Measurements from ENCODE around the gene WSB2.
A peak's percentile ranks its signal among the peaks of the same experiment; 100 is the strongest.

The WSB2 gene

DNA sequence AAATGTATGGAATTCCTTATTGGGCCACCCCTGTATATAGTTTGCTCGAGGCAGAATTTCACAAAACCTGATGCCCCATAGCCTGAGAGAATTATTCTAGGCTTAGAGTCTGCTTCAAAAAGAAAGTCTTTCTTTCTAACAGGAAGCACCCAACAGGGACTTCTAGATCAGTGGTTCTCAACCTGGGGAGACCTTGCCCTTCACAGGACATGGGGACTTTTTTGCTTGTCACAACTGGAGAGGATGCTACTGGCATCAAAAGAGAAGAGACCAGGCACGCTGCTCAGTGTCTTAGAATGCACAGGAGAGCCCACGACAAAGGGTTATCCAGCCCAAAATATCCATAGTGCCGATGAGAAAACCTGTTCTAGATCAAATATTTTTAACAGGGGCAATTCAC is 18.9 kb downstream of the WSB2 start:
- H3K27ac Mint-ChIP-seq (ENCODE audit: low read depth) = no peak overlapping the region
- DNase-seq (ENCODE audit: low spot score in 2 of 2) = no peak
- peaks cover 43% of the 10 kb centered on the region for H3K36me3 Mint-ChIP-seq (ENCODE audit: insufficient read depth)
- no peaks in the 10 kb centered on the region for H3K27me3 Mint-ChIP-seq
- ATAC-seq (replicated peaks; ENCODE audit: extremely low read depth, poor library complexity, severe bottlenecking) = no peak
- H3K9me3 Mint-ChIP-seq = no peaks in the 10 kb centered on the region
- no peak overlapping the region for H3K4me3 Mint-ChIP-seq
- peaks cover 8% of the 10 kb centered on the region for H3K4me1 Mint-ChIP-seq

DNA sequence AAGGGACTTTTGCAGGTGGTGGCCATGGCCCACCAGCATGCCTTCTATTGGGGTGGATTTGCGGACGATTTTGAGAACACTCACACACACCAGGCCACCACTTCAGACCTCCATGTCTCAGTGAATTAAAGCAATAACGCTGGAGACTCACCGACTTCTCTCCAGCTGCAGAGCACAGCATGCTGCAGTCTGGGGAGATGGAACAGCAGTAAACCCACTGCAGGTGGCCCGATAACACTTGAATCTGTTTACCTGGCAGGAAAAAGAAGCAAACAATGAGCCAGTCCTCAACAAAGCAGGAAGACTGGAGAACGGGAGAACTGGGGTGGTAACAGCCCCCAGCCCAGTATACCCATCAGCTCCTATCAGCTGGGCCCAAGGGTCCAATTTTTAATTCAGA is 22.8 kb downstream of the WSB2 start:
- Mint-ChIP-seq H3K36me3 (ENCODE audit: insufficient read depth) (peaks cover 57% of the 10 kb centered on the region), H3K4me1 (peaks cover 4% of the 10 kb centered on the region), H3K4me3 (no peak overlapping the region), H3K27ac (ENCODE audit: low read depth) (no peak overlapping the region), H3K27me3 (no peaks in the 10 kb centered on the region), H3K9me3 (no peaks in the 10 kb centered on the region)
- DNase-seq (ENCODE audit: low spot score in 2 of 2) (no peak), ATAC-seq (replicated peaks; ENCODE audit: extremely low read depth, poor library complexity, severe bottlenecking) (no peak)

DNA sequence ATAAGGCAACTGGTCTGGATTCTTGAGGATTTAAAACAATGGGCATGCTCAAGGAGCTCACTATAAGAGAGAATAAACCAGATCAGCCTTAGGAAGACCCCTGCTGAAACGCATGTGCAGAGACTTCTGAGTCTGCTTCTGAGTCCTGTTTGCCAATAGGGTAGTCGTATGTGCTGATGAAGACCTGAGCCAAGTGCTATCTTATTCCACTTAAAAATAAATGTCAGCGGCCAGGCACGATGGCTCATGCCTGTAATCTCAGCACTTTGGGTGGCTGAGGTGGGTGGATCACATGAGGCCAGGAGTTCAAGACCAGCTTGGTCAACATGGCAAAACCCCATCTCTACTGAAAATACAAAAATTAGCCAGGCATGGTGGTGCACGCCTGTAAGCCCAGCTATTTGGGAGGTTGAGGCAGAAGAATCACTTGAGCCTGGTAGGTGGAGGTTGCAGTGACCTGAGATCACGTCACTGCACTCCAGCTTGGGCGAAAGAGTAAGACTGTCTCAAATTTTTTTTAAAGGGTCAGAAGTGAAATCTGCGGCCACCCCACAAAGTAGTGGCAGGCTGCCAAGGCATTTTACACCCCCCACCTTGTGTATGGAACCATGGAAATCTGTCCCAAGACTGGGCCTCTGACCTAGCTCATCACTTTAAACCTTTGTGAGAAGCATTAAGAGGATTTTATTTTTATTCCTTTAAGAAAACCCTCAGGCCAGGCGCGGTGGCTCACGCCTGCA is 24.1 kb downstream of the WSB2 start:
- H3K36me3 Mint-ChIP-seq (ENCODE audit: insufficient read depth) = peaks cover 60% of the 10 kb centered on the region
- H3K4me1 Mint-ChIP-seq = peaks cover 4% of the 10 kb centered on the region
- H3K27me3 Mint-ChIP-seq = no peaks in the 10 kb centered on the region
- H3K27ac Mint-ChIP-seq (ENCODE audit: low read depth) = no peak overlapping the region
- DNase-seq (ENCODE audit: low spot score in 2 of 2) = no peak
- H3K4me3 Mint-ChIP-seq = no peak overlapping the region
- H3K9me3 Mint-ChIP-seq = no peaks in the 10 kb centered on the region
- ATAC-seq (replicated peaks; ENCODE audit: extremely low read depth, poor library complexity, severe bottlenecking) = no peak

DNA sequence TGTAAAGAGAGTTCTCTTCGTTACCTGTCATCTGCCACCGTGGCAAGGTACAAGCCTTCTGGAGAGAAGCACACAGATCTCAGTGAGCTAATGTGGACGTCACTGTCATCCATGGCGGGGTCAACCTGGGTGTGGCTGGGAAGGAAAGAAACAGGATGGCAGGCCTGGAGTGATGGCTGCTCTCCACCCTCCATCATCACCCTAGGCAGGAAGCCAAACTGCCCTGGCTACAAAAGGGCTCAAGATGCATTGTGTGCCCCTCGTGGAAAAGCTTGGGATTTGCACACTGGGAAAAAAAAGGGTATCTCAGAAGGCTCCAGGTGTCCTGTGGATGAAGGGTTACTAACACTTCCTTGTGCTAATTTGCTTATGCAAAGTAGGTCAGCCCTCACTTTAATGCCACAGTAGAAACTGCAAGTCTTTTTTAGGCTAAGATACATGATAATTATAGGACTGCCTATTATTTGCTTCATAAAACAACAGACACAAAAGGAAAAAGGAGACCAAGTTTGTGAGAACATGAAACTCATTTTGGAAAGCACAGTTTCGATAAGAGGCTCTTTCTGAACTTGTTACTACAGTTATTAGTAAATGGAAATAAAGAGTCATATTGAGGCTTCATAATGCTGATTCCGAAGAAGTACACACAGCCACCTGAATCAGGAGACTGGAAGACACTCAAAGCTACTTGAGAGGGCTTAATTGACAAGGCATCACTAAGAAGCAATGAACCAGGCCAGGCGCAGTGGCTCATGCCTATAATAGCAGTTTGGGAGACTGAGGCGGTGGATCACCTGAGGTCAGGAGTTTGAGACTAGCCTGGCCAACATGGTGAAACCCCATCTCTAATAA is 25.6 kb downstream of the WSB2 start:
- Mint-ChIP-seq H3K4me3 (no peak overlapping the region), H3K27me3 (no peaks in the 10 kb centered on the region), H3K9me3 (no peaks in the 10 kb centered on the region), H3K4me1 (no peaks in the 10 kb centered on the region), H3K27ac (ENCODE audit: low read depth) (peak overlapping the region; percentile 19), H3K36me3 (ENCODE audit: insufficient read depth) (peaks cover 58% of the 10 kb centered on the region)
- ATAC-seq (replicated peaks; ENCODE audit: extremely low read depth, poor library complexity, severe bottlenecking) = no peak
- DNase-seq (ENCODE audit: low spot score in 2 of 2) = no peak

DNA sequence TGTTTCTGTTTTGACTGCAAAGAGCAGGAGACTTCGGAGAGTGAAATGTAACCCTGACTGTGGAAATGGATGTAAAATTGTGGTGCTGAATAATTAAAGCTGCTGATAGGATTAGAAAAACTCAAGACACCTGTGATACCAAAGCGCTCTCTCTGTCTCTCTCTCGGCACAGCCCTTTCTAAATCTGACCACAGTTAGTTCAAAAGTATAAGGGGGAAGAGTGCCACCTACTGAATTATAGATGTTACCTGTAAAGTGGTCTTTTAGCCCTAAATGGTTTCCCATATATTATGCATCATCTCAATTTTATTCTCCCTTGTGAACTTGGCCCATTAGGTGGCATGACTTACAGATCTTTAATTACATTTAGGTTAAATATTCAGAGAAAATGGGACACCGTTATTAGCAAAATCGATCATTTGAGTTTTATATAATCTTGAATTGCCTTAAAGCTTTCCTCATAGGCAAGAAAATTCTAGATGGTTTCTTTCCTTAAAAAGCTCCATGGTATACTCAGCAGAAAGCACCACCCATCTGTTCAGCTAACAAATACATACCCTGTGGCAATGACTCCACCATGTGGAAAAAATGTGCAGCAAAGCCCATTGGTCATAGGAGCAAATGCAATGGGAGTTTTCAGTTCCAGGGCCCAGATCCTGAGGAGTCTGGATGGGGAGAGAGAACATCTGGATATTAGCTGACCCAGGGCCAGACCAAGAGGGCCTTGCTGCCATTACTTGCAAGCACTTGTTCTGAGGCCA is 26.4 kb downstream of the WSB2 start:
- no peaks in the 10 kb centered on the region for H3K4me1 Mint-ChIP-seq
- ATAC-seq (replicated peaks; ENCODE audit: extremely low read depth, poor library complexity, severe bottlenecking) (no peak), DNase-seq (ENCODE audit: low spot score in 2 of 2) (no peak)
- H3K27ac Mint-ChIP-seq (ENCODE audit: low read depth) = peak overlapping the region; percentile 19
- H3K9me3 Mint-ChIP-seq = no peaks in the 10 kb centered on the region
- H3K27me3 Mint-ChIP-seq = no peaks in the 10 kb centered on the region
- no peak overlapping the region for H3K4me3 Mint-ChIP-seq
- peaks cover 54% of the 10 kb centered on the region for H3K36me3 Mint-ChIP-seq (ENCODE audit: insufficient read depth)

DNA sequence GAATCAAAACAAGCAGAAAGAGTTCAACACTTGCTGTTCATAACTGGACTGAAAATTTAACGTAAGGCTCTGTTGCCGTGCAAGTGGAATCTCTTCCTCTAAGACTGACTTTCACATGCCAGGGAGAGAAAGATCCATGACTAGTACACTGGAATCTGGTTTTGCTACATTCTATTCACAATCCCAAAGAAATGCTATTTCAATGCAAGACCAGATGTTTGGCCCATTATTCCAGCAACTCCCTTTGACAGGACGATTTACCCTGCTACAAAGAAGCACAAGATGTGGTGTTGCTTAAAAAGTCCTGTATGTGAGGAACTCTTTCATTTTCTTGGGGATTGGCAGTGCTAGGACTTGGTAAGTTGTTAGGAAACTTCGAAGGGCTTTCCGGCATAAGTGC is 27.1 kb downstream of the WSB2 start:
- no peak overlapping the region for H3K4me3 Mint-ChIP-seq
- H3K27me3 Mint-ChIP-seq = no peaks in the 10 kb centered on the region
- ATAC-seq (replicated peaks; ENCODE audit: extremely low read depth, poor library complexity, severe bottlenecking) = no peak

DNA sequence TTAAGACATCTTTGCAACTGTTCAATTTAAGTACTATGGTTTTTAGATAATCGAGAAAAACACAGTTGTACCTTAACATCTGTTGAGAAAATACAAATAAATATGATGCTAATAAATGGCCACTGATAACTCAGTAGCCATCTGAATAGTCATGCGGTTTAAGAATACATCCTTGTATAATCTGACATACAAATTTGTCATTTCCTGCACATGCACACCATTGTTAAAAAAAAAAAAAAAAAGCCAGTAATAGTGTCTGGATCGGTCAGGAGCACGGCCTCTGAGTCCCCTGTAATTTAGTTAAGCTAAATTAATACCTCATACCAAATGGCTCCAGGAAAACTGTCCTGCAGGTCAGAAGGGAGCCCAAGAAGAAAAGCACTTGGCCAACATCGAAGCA is 27.7 kb downstream of the WSB2 start:
- ATAC-seq (replicated peaks; ENCODE audit: extremely low read depth, poor library complexity, severe bottlenecking) (no peak), DNase-seq (ENCODE audit: low spot score in 2 of 2) (no peak)
- Mint-ChIP-seq H3K9me3 (no peaks in the 10 kb centered on the region), H3K4me3 (no peak overlapping the region), H3K36me3 (ENCODE audit: insufficient read depth) (peaks cover 45% of the 10 kb centered on the region), H3K27me3 (no peaks in the 10 kb centered on the region), H3K27ac (ENCODE audit: low read depth) (no peak overlapping the region), H3K4me1 (no peaks in the 10 kb centered on the region)

More for the DNA sequence above, 27.1 kb downstream of the WSB2 start:
- H3K36me3 Mint-ChIP-seq (ENCODE audit: insufficient read depth) = peaks cover 49% of the 10 kb centered on the region
- DNase-seq (ENCODE audit: low spot score in 2 of 2) = no peak
- peak overlapping the region; percentile 19 for H3K27ac Mint-ChIP-seq (ENCODE audit: low read depth)
- H3K4me1 Mint-ChIP-seq = no peaks in the 10 kb centered on the region
- no peaks in the 10 kb centered on the region for H3K9me3 Mint-ChIP-seq

DNA sequence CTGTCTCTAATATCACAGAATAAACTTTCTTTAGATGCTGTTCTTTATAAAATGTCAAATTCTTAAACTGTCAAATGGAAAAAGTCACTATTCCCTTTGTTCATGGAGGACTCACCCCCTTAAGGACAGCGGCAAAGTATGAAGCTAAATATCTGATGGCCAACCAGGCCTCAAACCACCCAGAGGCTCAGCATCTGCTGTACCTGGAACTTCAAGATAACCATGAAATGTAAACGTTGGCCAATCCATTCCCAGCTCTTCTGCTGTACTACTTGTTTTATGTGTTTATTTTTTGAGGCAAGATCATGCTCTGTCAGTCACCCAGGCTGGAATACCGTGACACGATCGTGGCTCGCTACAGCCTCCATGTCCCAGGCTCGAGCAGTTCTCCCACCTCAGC is 28.8 kb downstream of the WSB2 start:
- Mint-ChIP-seq H3K4me1 (no peaks in the 10 kb centered on the region), H3K27me3 (no peaks in the 10 kb centered on the region), H3K27ac (ENCODE audit: low read depth) (no peak overlapping the region), H3K4me3 (no peak overlapping the region), H3K36me3 (ENCODE audit: insufficient read depth) (peaks cover 52% of the 10 kb centered on the region), H3K9me3 (no peaks in the 10 kb centered on the region)
- ATAC-seq (replicated peaks; ENCODE audit: extremely low read depth, poor library complexity, severe bottlenecking) (no peak), DNase-seq (ENCODE audit: low spot score in 2 of 2) (no peak)

DNA sequence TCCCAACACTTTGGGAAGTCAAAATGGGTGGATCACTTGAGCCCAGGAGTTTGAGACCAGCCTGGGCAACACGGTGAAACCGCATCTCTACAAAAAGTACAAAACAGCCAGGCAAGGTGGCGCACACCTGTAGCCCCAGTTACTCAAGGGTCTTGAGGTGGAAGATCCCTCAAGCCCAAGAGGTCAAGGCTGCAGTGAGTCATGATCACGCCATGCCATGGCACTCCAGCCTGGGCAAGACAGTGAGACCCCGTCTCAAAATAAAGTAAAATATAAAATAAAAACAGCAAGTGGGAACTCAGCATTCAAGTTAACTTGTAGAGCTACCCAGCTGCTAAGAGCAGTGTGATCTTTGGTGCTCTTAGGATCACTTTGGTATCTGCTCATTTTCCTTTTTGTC is 31.8 kb downstream of the WSB2 start:
- DNase-seq (ENCODE audit: low spot score in 2 of 2) (no peak), ATAC-seq (replicated peaks; ENCODE audit: extremely low read depth, poor library complexity, severe bottlenecking) (no peak)
- no peak overlapping the region for H3K27ac Mint-ChIP-seq (ENCODE audit: low read depth)
- H3K4me1 Mint-ChIP-seq = no peaks in the 10 kb centered on the region
- H3K36me3 Mint-ChIP-seq (ENCODE audit: insufficient read depth) = peaks cover 56% of the 10 kb centered on the region
- no peaks in the 10 kb centered on the region for H3K27me3 Mint-ChIP-seq
- H3K9me3 Mint-ChIP-seq = no peaks in the 10 kb centered on the region
- H3K4me3 Mint-ChIP-seq = no peak overlapping the region

DNA sequence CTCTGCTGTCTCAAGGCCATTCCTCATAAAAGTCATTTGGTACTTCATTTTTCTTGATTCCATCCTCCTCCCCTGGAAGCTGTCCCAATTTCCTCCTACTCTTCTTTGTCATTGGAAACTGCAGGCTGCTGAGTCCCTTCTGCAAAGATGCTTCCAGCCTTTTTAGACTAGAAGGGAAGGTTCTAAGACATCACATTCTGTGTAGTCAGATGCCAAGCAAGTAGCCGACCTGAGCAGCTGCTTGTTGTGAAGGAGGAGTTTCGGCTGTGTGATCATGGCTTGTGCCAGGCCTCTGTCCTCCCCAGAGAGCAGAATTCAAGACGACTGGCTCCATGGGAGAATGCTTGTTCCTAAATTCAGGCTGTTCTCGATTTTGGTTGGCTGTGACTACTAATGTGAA is 35.8 kb downstream of the WSB2 start:
- no peaks in the 10 kb centered on the region for H3K9me3 Mint-ChIP-seq
- ATAC-seq (replicated peaks; ENCODE audit: extremely low read depth, poor library complexity, severe bottlenecking) (no peak), DNase-seq (ENCODE audit: low spot score in 2 of 2) (no peak)
- no peaks in the 10 kb centered on the region for H3K4me1 Mint-ChIP-seq
- peaks cover 47% of the 10 kb centered on the region for H3K36me3 Mint-ChIP-seq (ENCODE audit: insufficient read depth)
- no peak overlapping the region for H3K27ac Mint-ChIP-seq (ENCODE audit: low read depth)
- no peak overlapping the region for H3K4me3 Mint-ChIP-seq
- H3K27me3 Mint-ChIP-seq = no peaks in the 10 kb centered on the region

DNA sequence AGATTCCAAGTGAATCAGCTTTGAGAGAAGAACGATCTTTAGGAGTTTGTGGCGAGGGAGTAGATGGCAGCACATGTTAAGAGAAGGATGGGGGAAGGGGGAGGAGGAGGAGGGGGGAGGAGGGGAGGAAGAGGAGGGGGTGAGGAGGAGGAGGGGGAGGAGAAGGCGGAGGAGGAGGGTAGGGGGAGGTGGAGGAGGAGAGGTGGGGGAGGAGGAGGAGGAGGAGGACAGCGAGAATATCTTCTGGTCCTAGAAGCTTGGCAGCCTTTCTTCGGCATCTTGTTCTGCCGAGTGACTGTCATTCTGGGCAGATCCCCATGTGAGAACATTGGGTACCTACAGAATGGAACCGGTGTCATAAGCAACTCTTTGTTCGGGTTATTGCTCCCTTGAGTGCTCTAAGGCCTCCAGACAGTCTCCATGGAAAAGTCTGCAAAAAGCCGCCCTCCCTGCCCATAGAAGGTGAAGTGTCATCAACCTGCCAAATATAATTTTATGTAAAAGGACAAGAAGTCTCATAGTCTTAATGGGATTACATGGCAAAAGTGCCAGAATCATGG is 37.6 kb downstream of the WSB2 start:
- DNase-seq (ENCODE audit: low spot score in 2 of 2) (no peak), ATAC-seq (replicated peaks; ENCODE audit: extremely low read depth, poor library complexity, severe bottlenecking) (no peak)
- H3K27me3 Mint-ChIP-seq = no peaks in the 10 kb centered on the region
- peaks cover 50% of the 10 kb centered on the region for H3K36me3 Mint-ChIP-seq (ENCODE audit: insufficient read depth)
- H3K27ac Mint-ChIP-seq (ENCODE audit: low read depth) = no peak overlapping the region
- H3K4me3 Mint-ChIP-seq = no peak overlapping the region
- no peaks in the 10 kb centered on the region for H3K4me1 Mint-ChIP-seq
- no peaks in the 10 kb centered on the region for H3K9me3 Mint-ChIP-seq

DNA sequence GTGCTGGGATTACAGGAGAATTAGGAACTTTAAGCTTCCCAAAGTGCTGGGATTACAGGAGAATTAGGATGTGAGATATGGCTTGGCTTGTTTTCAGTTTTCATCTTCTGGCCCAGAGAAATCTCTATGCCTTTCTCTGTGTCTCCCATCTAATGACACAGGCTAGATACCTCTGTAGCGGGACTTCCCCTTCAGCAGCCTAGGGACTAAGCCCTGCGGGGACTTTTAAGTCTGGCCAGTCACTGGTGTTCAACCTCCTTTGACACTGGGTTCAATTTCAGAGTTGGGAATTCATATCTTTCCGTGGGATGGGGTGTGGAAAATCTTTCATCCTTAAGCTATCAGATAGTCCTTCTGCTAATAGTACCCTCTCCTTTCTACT is 38.3 kb downstream of the WSB2 start:
- peaks cover 45% of the 10 kb centered on the region for H3K36me3 Mint-ChIP-seq (ENCODE audit: insufficient read depth)
- H3K27me3 Mint-ChIP-seq = no peaks in the 10 kb centered on the region

More for the DNA sequence above, 38.3 kb downstream of the WSB2 start:
- H3K4me1 Mint-ChIP-seq = peaks cover 5% of the 10 kb centered on the region
- ATAC-seq (replicated peaks; ENCODE audit: extremely low read depth, poor library complexity, severe bottlenecking) (no peak), DNase-seq (ENCODE audit: low spot score in 2 of 2) (no peak)
- H3K9me3 Mint-ChIP-seq = no peaks in the 10 kb centered on the region
- no peak overlapping the region for H3K4me3 Mint-ChIP-seq
- H3K27ac Mint-ChIP-seq (ENCODE audit: low read depth) = no peak overlapping the region
